Measurements from ENCODE around the gene MAMLD1. TPM values are rescaled to one million over a fixed set of nuclear protein-coding genes. Genes with fewer than 3 reads are reported as not detected.

MAMLD1 gene
- total and polyA plus RNA-seq, 2 of the 8 experiments (the other 6 are each of a cell fraction or from before 2014, with no cell fraction given): 0.09 to 0.26 TPM

GRCh38 chrX:150451953-150452352, 88.8 kb downstream of the MAMLD1 start:
- CTCF ChIA-PET (ENCODE audit: partially characterized antibody): interaction anchor here (3.6 kb wide), 1 partner anchor 15 kb away, joined by 15 read pairs; no protein-coding TSS in a partner anchor
- H4K91ac ChIP-seq (replicated peaks; ENCODE audit: insufficient read length, low read length): no peak overlapping the region
- FAIRE-seq: no peak

More at GRCh38 chrX:150451953-150452352, 88.8 kb downstream of the MAMLD1 start:
- H2BK12ac ChIP-seq (ENCODE audit: low read depth, low read length): no peak overlapping the region
- WGBS, 2 experiments (ENCODE audit: extremely low coverage in 1 of 2, insufficient coverage in 1 of 2, insufficient read length in 1 of 2, insufficient replicate concordance in 2 of 2, low coverage in 1 of 2, low lambda C conversion rate in 2 of 2, missing lambda C conversion rate in 1 of 2): 87% methylated on average over 3 of the region's 3 CpGs; no CpG with 5 or more reads in 1 of the 2 experiments
- POLR2A ChIA-PET (ENCODE audit: partially characterized antibody): no interaction called here
- no peak for DNase-seq (ENCODE audit: low read depth in 1 of 2, low spot score in 2 of 2)
- no peak overlapping the region for H3K9ac ChIP-seq (replicated peaks in 1 of 4; ENCODE audit: extremely low read depth in 1 of 4, low read depth in 3 of 4, low read length in 3 of 4)
- no peak overlapping the region for H2AK5ac ChIP-seq (ENCODE audit: low read depth, low read length)
- H3K14ac ChIP-seq (ENCODE audit: insufficient read length): no peak overlapping the region
- H3K79me1 ChIP-seq (ENCODE audit: low read depth, low read length): no peaks in the 10 kb centered on the region
- H2BK120ac ChIP-seq (replicated peaks; ENCODE audit: low read depth, low read length): no peak overlapping the region
- no peaks in the 10 kb centered on the region for H3K9me3 ChIP-seq (ENCODE audit: insufficient read depth in 2 of 2, low read depth in 1 of 2, low read length in 1 of 2)
- H3K4ac ChIP-seq (replicated peaks; ENCODE audit: insufficient read length, low read depth, low read length): no peak overlapping the region
- H3K4me1 ChIP-seq (replicated peaks in 1 of 4; ENCODE audit: control insufficient read depth in 3 of 4, insufficient read depth in 4 of 4, low read length in 3 of 4): no peaks in the 10 kb centered on the region
- no peak overlapping the region for H4K5ac ChIP-seq (ENCODE audit: insufficient read length, low read depth, low read length)
- H2BK20ac ChIP-seq (ENCODE audit: low read length): no peak overlapping the region
- no peaks in the 10 kb centered on the region for H3K36me3 ChIP-seq (ENCODE audit: control insufficient read depth in 2 of 4, insufficient read depth in 4 of 4, low read length in 3 of 4)
- H2BK15ac ChIP-seq (ENCODE audit: low read length): no peak overlapping the region
- H3K27ac ChIP-seq (ENCODE audit: low read depth, low read length): no peak overlapping the region
- no peak overlapping the region for H3K23ac ChIP-seq (ENCODE audit: insufficient read length)
- no peak for TF ChIP-seq CHD2 (IDR thresholded peaks at IDR 0.05; ENCODE audit: low read length)
- TF ChIP-seq RNF2 (IDR thresholded peaks at IDR 0.05; ENCODE audit: borderline replicate concordance, low read depth, low read length, missing control alignments, poor library complexity, severe bottlenecking): no peak
- no peak for TF ChIP-seq MAX (IDR thresholded peaks at IDR 0.05)
- no peak for TF ChIP-seq ZNF274 (IDR thresholded peaks at IDR 0.05; ENCODE audit: borderline replicate concordance, extremely low read depth, low read length)
- no peak for TF ChIP-seq CBX8 (IDR thresholded peaks at IDR 0.05; ENCODE audit: borderline replicate concordance, low read depth, low read length)
- no peak for TF ChIP-seq BCL11A (IDR thresholded peaks at IDR 0.05; ENCODE audit: low read depth in 2 of 2, low read length in 2 of 2)
- TF ChIP-seq BACH1 (IDR thresholded peaks at IDR 0.05; ENCODE audit: low read length): no peak
- TF ChIP-seq SP4 (IDR thresholded peaks at IDR 0.05; ENCODE audit: low read length): no peak
- no peak overlapping the region for H2BK5ac ChIP-seq (ENCODE audit: low read depth, low read length)
- no peak overlapping the region for H3K56ac ChIP-seq (replicated peaks; ENCODE audit: insufficient read length, low read depth, low read length)
- H3K18ac ChIP-seq (ENCODE audit: extremely low read depth, low read length): no peak overlapping the region
- H3K27me3 ChIP-seq (replicated peaks in 1 of 4; ENCODE audit: control insufficient read depth in 3 of 4, extremely low read depth in 1 of 4, insufficient read depth in 3 of 4, low read length in 3 of 4): no peaks in the 10 kb centered on the region
- no peak overlapping the region for H3K4me2 ChIP-seq (ENCODE audit: insufficient read depth in 1 of 2, low read depth in 2 of 2, low read length in 2 of 2)
- H3K4me3 ChIP-seq (ENCODE audit: extremely low read depth in 1 of 4, insufficient read depth in 2 of 4, low read depth in 3 of 4, low read length in 4 of 4): no peak overlapping the region
- H4K20me1 ChIP-seq (replicated peaks in 1 of 2; ENCODE audit: control insufficient read depth in 1 of 2, insufficient read depth in 2 of 2, low read length in 2 of 2): no peaks in the 10 kb centered on the region
- no peak overlapping the region for H2AFZ ChIP-seq (ENCODE audit: low read length)
- H3K79me2 ChIP-seq (ENCODE audit: control insufficient read depth in 1 of 2, insufficient read depth in 2 of 2, low read length in 2 of 2): no peaks in the 10 kb centered on the region
- no peaks in the 10 kb centered on the region; the same call in 1 of the 2 replicates for H3K23me2 ChIP-seq (ENCODE audit: low read depth, low read length)
- no peak overlapping the region for H4K8ac ChIP-seq (ENCODE audit: extremely low read depth, insufficient read depth, low read length)
